OCI-LY7 (cell line): Measurements from ENCODE around the gene TPO. TPM values are rescaled to one million over a fixed set of nuclear protein-coding genes. Genes with fewer than 3 reads are reported as not detected.

ENCODE experiments used
- Bru-seq: library from RNA; stranded (reverse); fragments of 400-500 nt; gene quantifications from one replicate; lab custom pipeline; 2021; lab: Mats Ljungman, UMichigan
- BruChase-seq, 2 experiments: library from RNA; stranded (reverse); fragments of 400-500 nt; gene quantifications; one replicate each; lab custom pipeline; 2021; lab: Mats Ljungman, UMichigan
- BruUV-seq: library from RNA; stranded (reverse); fragments of 400-500 nt; replicated peaks from 2 replicates; lab custom pipeline; 2021; lab: Mats Ljungman, UMichigan
- CTCF ChIA-PET: fragments of 300-600 bp; sonication (Branson Sonifier 250); formaldehyde crosslinking; loops from one replicate; lab custom pipeline; 2022; ENCODE audit warnings: antibody characterized with exemption; ENCODE audit not compliant: unreplicated experiment; lab: Charles Lee
- POLR2A ChIA-PET: fragments of 300-600 bp; sonication (Branson Sonifier 250); formaldehyde crosslinking; loops from one replicate; lab custom pipeline; 2022; ENCODE audit warnings: antibody characterized with exemption; lab: Charles Lee
- DNase-seq: peaks from one replicate; pipeline ENCODE4 v3.0.0-alpha.2; 2015; ENCODE audit warnings: low spot score
- H2AFZ ChIP-seq: fragments of 200-600 bp; sonication (generic), shearing (Covaris generic); 2 replicates; pipeline ENCODE4 v1.6.1; 2014; ENCODE audit warnings: mild to moderate bottlenecking, antibody characterized with exemption, low read length, moderate library complexity
- H3K27ac ChIP-seq: fragments of 200-600 bp; sonication (generic); 2 replicates; pipeline ENCODE4 v1.5.1; 2014; ENCODE audit warnings: mixed run types, low read depth, mild to moderate bottlenecking, moderate library complexity, low read length, inconsistent platforms; ENCODE audit not compliant: poor library complexity, severe bottlenecking
- H3K36me3 ChIP-seq: fragments of 200-600 bp; sonication (generic); 2 replicates; pipeline ENCODE4 v1.6.1; 2014; ENCODE audit warnings: mild to moderate bottlenecking, antibody characterized with exemption, low read length, moderate library complexity, mixed read lengths; ENCODE audit not compliant: insufficient read depth
- H3K4me1 ChIP-seq: fragments of 200-600 bp; sonication (generic); 2 replicates; pipeline ENCODE4 v1.5.1; 2014; ENCODE audit warnings: mild to moderate bottlenecking, low read length; ENCODE audit not compliant: insufficient read depth, poor library complexity, severe bottlenecking
- H3K4me2 ChIP-seq: fragments of 200-600 bp; sonication (generic); 2 replicates; pipeline ENCODE4 v1.6.1; 2014; ENCODE audit warnings: mild to moderate bottlenecking, low read length
- H3K4me3 ChIP-seq: fragments of 200-600 bp; sonication (generic); 2 replicates; pipeline ENCODE4 v1.5.1; 2014; ENCODE audit warnings: mild to moderate bottlenecking, low read depth, low read length; ENCODE audit not compliant: poor library complexity, severe bottlenecking
- H3K79me2 ChIP-seq: fragments of 200-600 bp; sonication (generic); 2 replicates; pipeline ENCODE4 v1.6.1; 2016; ENCODE audit warnings: low read depth, mild to moderate bottlenecking, low read length, moderate library complexity, mixed read lengths; ENCODE audit not compliant: insufficient read depth
- H3K9me2 ChIP-seq: fragments of 200-600 bp; sonication (generic); 2 replicates; pipeline ENCODE4 v1.6.1; 2016; ENCODE audit warnings: mild to moderate bottlenecking, low read length, mixed read lengths; ENCODE audit not compliant: insufficient read depth
- H3K9me3 ChIP-seq: fragments of 200-600 bp; sonication (generic); 2 replicates; pipeline ENCODE4 v1.6.1; 2014; ENCODE audit warnings: mild to moderate bottlenecking, mixed run types, low read length, mixed read lengths
- H4K20me1 ChIP-seq: fragments of 200-600 bp; sonication (generic); 2 replicates; pipeline ENCODE4 v1.6.1; 2014; ENCODE audit warnings: mild to moderate bottlenecking, antibody characterized with exemption, low read length, moderate library complexity, mixed read lengths; ENCODE audit not compliant: insufficient read depth
- CTCF ChIP-seq: fragments of 200-600 bp; sonication (generic); conservative IDR thresholded peaks from 2 replicates; pipeline ENCODE4 v1.5.1; 2014; ENCODE audit warnings: mild to moderate bottlenecking, antibody characterized with exemption, low read length, moderate library complexity, mixed read lengths
- EZH2phosphoT487 ChIP-seq: fragments of 200-600 bp; sonication (generic); IDR thresholded peaks from 2 replicates; pipeline ENCODE4 v1.6.1; 2018; ENCODE audit warnings: low read depth, borderline replicate concordance, mild to moderate bottlenecking, mixed run types, antibody characterized with exemption, low read length, moderate library complexity, mixed read lengths
- intact Hi-C: fragments of 100-400 bp; cut with micrococcal nuclease; formaldehyde crosslinking; loops from one replicate; pipeline ENCODE4 v1.10.0; 2022; ENCODE audit not compliant: unreplicated experiment
- long read RNA-seq: library from polyadenylated mRNA; stranded (forward); transcript quantifications from one replicate; pipeline ENCODE4 v2.0.0, GENCODE V29; 2022
- total RNA-seq, 2 experiments: library from RNA; depleted of rRNA in 1 of 2; stranded (reverse); fragments of >200 nt in 1 of 2; shearing (Covaris generic) in 1 of 2; gene quantifications; 2 replicates each; pipeline ENCODE4 v1.2.3, GENCODE V29; 2014 to 2022

TPO gene
- total RNA-seq (2014; rRNA removed; shearing (Covaris generic)), result not detected in 2 replicates
- total RNA-seq (2022), result not detected in 2 replicates
- not detected for Bru-seq, nascent RNA
- BruChase-seq, experiment 1, labeled RNA remaining after a 6-hour chase, result not detected
- BruChase-seq, experiment 2, labeled RNA remaining after a 2-hour chase, result not detected
- long read RNA-seq, result 0 reads

GRCh38 chr2:1413156-1413710, at the start of gene TPO:
TPO (plus strand) TSS chr2:1413463; CDS start chr2:1414409, 946 bp downstream.
- no TSS peak for BruUV-seq
- Histone ChIP-seq H3K36me3 (no peaks in the 10 kb centered on the region), H2AFZ (no peak within 1 kb of the TSS), H4K20me1 (no peaks in the 10 kb centered on the region), H3K27ac (no peak within 1 kb of the TSS), H3K79me2 (no peaks in the 10 kb centered on the region), H3K4me3 (no peak within 1 kb of the TSS), H3K9me3 (no peaks in the 10 kb centered on the region), H3K4me2 (no peak within 1 kb of the TSS), H3K4me1 (no peaks in the 10 kb centered on the region), H3K9me2 (no peaks in the 10 kb centered on the region)
- intact Hi-C loops, result no loop called here
- ChIA-PET POLR2A (no interaction called here), CTCF (no interaction called here)
- DNase-seq, result no peak
- TF ChIP-seq EZH2phosphoT487, result no peak
- TF ChIP-seq CTCF, result no peak

GRCh38 chr2:1366546-1367134, 46.6 kb upstream of the TPO start:
- ChIA-PET CTCF (no interaction called here), POLR2A (no interaction called here)
- no TSS peak for BruUV-seq
- no peak overlapping the region for H3K4me2 ChIP-seq
- no peak overlapping the region for H3K4me3 ChIP-seq
- H3K9me2 ChIP-seq, result no peaks in the 10 kb centered on the region
- intact Hi-C loops, result no loop called here
- no peak for DNase-seq
- H3K36me3 ChIP-seq, result no peaks in the 10 kb centered on the region
- H3K79me2 ChIP-seq, result no peaks in the 10 kb centered on the region
- H4K20me1 ChIP-seq, result no peaks in the 10 kb centered on the region
- TF ChIP-seq EZH2phosphoT487, result no peak
- no peak for TF ChIP-seq CTCF
- no peaks in the 10 kb centered on the region for H3K9me3 ChIP-seq
- H3K4me1 ChIP-seq, result no peaks in the 10 kb centered on the region
- H3K27ac ChIP-seq, result no peak overlapping the region
- no peak overlapping the region for H2AFZ ChIP-seq

GRCh38 chr2:1367601-1368000, 45.7 kb upstream of the TPO start:
- no peak overlapping the region for H2AFZ ChIP-seq
- no peaks in the 10 kb centered on the region for H4K20me1 ChIP-seq
- TF ChIP-seq EZH2phosphoT487 (no peak), CTCF (no peak)
- no peak overlapping the region for H3K27ac ChIP-seq
- ChIA-PET CTCF (no interaction called here), POLR2A (no interaction called here)
- DNase-seq, result no peak
- H3K9me3 ChIP-seq, result no peaks in the 10 kb centered on the region
- H3K9me2 ChIP-seq, result no peaks in the 10 kb centered on the region
- no peaks in the 10 kb centered on the region for H3K79me2 ChIP-seq
- intact Hi-C loops, result no loop called here
- no peaks in the 10 kb centered on the region for H3K4me1 ChIP-seq
- no peak overlapping the region for H3K4me2 ChIP-seq
- no peak overlapping the region for H3K4me3 ChIP-seq
- no TSS peak for BruUV-seq
- no peaks in the 10 kb centered on the region for H3K36me3 ChIP-seq
